Sciatic nerve (tissue), 2 donors: ENCODE measurements around the gene ZNF532. TPM values are rescaled to one million over a fixed set of nuclear protein-coding genes. Genes with fewer than 3 reads are reported as not detected.

Source experiments
- ATAC-seq: fragments of 200-7000 bp; cut with Tn5 transposase; one replicate; pipeline ENCODE4 v1.9.1; 2020; ENCODE audit warnings: mild to moderate bottlenecking, moderate library complexity
- DNase-seq: peaks from one replicate; pipeline ENCODE4 v3.0.0-alpha.2; 2020; ENCODE audit warnings: low spot score
- intact Hi-C: fragments of 100-400 bp; cut with DNase I; formaldehyde crosslinking; loops from one replicate; pipeline ENCODE4 v1.14.2; 2022
- total RNA-seq: library from RNA; stranded (reverse); fragmentation: NEBNext Ultra II Directional; extraction: Animal tissue kit (Norgen Biotek cat#: 25700); gene quantifications from one replicate; pipeline ENCODE4 v1.2.1, GENCODE V29; 2021
- donor health status: DM: no; HTN: no; CAD: no.
- donor health status: DM: no; HTN: no; CAD: no.

Gene ZNF532
- total RNA-seq, 1 donor from 2014 or later = 167 TPM

GRCh38 chr18:58955738-58956137, 91.1 kb downstream of the ZNF532 start:
- ATAC-seq (peak; percentile 89), DNase-seq (no peak)
- intact Hi-C loops = no loop called here

DNA sequence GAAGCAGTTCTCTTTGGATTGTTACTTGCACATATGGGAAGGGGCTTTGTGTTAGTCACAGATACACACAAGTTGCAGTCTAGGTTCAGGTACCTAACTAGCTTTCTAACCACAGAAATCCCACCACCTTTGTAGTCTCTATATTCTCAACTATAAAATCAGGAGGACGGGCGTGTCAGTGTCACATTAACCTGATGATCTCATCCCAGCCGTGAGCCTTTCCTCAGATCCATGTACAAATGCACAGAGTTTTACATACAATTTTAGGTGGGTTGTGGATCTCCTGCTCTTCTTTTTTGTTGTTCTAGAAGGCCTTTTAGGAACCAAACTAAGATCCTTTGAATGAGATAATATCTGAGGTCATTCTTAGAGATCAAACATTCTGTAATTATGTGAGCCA, 94.0 kb downstream of the ZNF532 start:
- intact Hi-C loops = no loop called here
- DNase-seq = no peak
- no peak for ATAC-seq

DNA sequence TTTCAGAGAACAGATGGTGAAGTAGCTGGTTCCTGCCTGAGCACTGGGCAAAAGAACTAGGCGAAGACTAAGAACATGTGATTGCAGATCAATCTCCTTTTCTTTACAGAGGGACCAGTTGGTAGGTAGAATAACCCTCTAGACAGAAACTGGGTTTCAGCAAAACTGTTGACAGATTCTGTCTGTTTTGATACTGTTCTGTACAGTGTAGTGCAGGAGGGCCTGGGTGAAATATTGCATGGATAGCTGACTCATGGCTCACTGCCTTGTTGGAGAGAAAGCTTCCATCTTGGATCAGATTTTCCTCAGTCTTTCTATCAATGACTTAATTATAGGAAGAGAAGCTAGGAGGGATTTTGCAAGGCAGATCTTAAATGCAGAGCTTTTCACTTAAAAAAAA, 95.8 kb downstream of the ZNF532 start:
- intact Hi-C loops = no loop called here
- no peak for ATAC-seq
- DNase-seq = no peak

DNA sequence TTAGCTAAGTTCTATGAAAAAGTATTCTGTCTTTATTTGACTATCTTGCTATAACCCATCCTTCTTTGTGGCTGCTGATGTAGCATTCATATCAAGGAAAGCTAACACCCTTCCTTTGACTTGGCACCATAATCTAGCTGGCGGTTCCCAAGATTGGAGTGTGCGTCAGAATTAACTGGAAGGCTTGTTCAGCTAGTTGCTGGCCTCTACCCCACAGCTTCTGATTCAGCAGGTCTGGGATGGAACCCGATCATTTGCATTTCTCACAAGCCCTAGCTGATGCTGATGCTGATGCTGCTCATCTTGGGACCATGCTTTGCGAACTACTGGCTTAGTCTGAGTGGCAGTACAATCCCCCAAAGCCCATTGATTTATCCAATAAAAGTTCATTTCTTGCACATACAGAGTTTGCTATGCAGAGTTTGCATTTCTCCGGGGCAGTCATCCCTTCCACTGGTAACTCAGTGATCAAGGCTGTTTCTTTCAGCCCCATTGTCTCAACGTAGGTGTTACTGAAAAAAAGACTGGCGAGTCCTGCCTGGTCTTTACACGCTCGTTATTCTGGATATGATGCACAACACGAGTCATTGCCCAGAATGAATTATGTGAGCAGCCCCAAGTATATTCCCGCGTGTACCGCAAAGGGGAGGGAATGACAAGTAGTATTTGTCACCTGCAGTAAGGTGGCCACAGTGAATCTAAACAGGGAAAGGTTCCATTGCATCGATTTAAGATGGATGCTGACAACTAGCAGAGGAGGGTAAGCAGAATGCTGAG, 96.5 kb downstream of the ZNF532 start:
- ATAC-seq = no peak
- intact Hi-C loops = no loop called here
- DNase-seq = no peak

GRCh38 chr18:58962336-58962735, 97.7 kb downstream of the ZNF532 start:
- intact Hi-C loops = no loop called here
- peak; percentile 43 for ATAC-seq

GRCh38 chr18:58965291-58966004, 100.8 kb downstream of the ZNF532 start:
- intact Hi-C loops = no loop called here
- no peak for ATAC-seq
- DNase-seq = no peak

More at GRCh38 chr18:58962336-58962735, 97.7 kb downstream of the ZNF532 start:
- no peak for DNase-seq

GRCh38 chr18:58966005-58966677, 101.5 kb downstream of the ZNF532 start:
- intact Hi-C loops = no loop called here
- no peak for DNase-seq
- no peak for ATAC-seq

DNA sequence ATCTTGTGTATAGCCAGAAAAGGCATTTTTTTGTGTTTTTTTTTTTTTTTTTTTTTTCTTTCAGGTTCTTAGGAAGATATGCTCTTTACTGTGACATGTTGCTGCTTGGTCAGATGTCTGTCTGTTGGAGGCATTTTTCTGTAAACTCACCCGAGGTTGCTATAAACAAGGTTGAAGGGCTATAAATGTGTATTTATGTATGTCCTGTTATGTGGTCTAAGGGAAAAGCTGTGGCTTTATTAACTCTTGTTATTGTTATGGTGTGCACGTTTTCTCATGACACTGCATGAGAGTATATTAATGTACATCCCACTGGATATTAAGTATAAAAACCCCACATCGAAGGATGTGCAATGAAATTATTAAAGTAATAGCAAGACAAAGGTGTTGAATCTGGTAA, 102.0 kb downstream of the ZNF532 start:
- no peak for ATAC-seq
- intact Hi-C loops = no loop called here
- DNase-seq = no peak

- DNase-seq (no peak), ATAC-seq (no peak)
- intact Hi-C loops = no loop called here
These were observed 103.1 kb downstream of the ZNF532 start for GRCh38 chr18:58967751-58968254.

DNA sequence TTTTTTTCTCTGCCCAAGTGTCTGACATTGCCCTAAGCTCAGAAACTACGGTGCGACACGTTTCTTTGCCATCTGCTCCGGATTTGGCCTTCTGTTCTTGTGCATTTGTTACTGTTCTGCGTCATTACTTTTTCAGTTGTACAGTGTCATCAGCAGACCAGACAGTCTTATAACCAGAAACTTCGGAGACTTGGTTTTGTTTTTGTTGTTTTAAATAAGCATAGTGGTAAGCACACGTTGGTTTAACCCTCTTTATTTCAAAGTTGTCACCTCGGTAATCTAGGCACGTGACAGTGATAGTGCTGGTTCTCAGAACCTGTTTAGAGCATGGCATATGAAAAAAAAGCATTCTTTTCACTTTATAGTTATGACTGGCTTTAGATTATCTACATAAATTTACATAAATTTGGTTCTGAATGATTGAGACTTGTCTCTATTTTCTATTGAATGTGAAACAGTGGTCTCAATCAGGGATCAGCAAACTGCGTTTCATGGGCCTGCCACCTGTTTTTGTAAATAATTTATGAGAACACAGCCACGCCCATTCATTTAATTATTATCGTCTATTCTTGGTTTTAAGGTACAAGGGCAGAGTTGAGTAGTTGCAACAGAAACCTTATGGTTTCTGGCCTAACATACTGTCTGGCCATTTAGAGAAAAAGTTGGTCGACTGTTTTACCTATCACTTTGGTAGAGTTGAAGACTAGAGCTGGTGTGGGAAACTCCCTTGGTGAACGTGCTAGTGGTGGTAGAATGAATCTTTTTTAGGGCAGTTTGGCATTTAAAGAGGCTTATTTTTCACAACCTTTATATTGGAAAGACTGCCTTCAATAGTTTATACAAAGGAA, 106.5 kb downstream of the ZNF532 start:
- DNase-seq (no peak), ATAC-seq (no peak)
- intact Hi-C loops = no loop called here

GRCh38 chr18:58975296-58975695, 110.6 kb downstream of the ZNF532 start:
- intact Hi-C loops = no loop called here
- ATAC-seq = peak; percentile 83
- no peak for DNase-seq

DNA sequence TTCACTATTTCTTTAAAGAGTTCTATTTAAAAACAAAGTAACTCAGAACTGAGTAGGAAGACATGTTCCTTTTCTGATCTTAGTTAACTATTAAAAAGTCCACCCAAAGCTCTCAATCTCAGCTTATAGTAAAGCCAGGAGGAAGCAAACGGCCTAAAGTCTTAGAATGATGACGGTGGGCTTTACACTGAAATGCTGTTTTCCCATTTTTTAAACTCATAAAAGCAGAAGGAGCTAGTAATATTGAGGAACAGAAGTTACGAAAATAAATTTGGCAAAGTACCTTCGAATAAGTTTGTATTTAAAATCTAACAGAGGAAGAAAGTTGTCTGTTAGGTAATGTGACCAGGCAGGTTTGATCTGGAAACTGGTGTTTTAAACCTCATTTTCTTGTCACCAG, 111.1 kb downstream of the ZNF532 start:
- DNase-seq = no peak
- intact Hi-C loops = no loop called here

GRCh38 chr18:58977223-58977622, 112.5 kb downstream of the ZNF532 start:
- DNase-seq (no peak), ATAC-seq (no peak)
- intact Hi-C loops = no loop called here

More for the DNA sequence above, 111.1 kb downstream of the ZNF532 start:
- peak; percentile 15 for ATAC-seq

- intact Hi-C loops = no loop called here
- no peak for DNase-seq
These were observed 113.1 kb downstream of the ZNF532 start for GRCh38 chr18:58977801-58978200.

DNA sequence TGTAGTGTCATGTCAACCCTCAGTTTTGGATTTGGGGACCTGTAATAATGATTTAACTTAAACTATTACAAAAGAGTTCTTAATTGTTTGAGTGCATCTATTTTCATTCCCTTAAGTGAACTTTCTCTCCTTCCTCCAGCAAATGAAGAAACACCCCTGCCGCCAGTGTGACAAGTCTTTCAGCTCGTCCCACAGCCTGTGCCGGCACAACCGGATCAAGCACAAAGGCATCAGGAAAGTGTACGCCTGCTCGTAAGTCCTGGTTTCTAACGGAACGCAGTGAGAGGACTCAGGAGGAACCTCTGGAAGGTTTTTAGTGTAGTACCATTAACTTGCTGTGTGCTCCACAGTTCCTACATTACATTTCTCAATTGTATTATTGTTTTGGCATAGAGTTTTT, 114.2 kb downstream of the ZNF532 start:
- no peak for ATAC-seq
- intact Hi-C loops = no loop called here
- DNase-seq = no peak

More at GRCh38 chr18:58977801-58978200, 113.1 kb downstream of the ZNF532 start:
- ATAC-seq = no peak

DNA sequence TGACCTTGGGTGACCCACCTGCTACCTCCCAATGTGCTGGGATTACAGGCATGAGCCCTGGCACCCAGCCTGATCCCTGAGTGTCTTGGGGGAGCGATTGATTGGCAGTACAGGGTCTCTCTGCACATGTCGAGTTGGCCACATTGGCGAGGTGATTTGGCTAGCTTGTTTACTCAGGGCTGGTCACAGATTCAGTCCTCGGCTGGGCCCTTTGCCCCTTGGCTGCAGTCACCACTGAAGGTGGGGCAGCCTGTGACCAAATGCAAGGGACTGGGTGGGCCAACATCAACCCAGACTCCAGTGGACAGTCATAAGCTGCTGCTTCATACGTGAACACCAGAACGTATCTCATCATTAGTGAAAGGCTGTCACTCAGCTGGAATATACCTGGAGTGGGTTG, 114.9 kb downstream of the ZNF532 start:
- DNase-seq (no peak), ATAC-seq (no peak)
- intact Hi-C loops = no loop called here

DNA sequence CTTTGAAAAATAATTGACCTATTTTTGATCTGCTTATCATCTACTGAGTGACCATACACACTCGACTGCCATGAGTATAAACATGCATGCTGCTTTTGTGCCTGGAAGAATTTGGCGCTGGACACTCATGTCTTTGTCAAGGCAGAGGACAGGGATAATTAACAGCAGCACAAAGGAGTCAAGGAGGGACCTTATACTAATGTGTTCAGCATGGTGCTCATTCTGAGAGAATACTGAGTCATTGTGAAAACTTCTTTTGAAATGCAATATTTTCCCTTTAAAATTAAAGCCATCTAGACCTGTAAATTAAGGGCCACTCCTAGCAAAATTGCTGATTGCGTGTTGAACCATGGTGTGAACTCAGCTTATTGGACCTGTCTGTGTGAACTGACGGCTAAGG, 116.3 kb downstream of the ZNF532 start:
- intact Hi-C loops = no loop called here
- no peak for DNase-seq
- no peak for ATAC-seq

- intact Hi-C loops = no loop called here
- DNase-seq (no peak), ATAC-seq (no peak)
These were observed 118.8 kb downstream of the ZNF532 start for GRCh38 chr18:58983260-58984155.
